Kasumi-1 (cell line): ENCODE results near the gene ACOT12.

ENCODE experiments used
- DNase-seq, 2 experiments: peaks; one replicate each; lab custom pipeline; 2025; lab: John Stamatoyannopoulos, UW

The ACOT12 gene

DNA sequence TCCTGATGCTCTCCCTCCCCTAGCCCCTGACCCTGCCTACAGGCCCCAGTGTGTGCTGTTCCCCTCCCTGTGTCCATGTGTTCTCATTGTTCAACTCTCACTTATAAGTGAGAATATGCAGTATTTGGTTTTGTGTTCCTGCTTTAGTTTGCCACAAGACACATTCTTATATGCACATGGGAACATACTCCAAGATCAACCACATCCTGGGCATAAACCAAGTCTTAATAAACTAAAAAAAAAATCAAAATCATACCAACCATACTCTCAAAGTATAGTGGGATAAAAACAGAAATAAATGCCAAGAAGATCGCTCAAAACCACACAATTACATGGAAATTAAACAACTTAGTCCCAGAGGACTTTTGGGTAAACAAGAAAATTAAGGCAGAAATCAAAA is 103.8 kb downstream of the ACOT12 start:
- no peak for DNase-seq

GRCh38 chr5:81288021-81288433 is 105.9 kb downstream of the ACOT12 start:
- no peak for DNase-seq

GRCh38 chr5:81286059-81286617 is 107.8 kb downstream of the ACOT12 start:
- no peak for DNase-seq

GRCh38 chr5:81283976-81284375 is 110.0 kb downstream of the ACOT12 start:
- no peak for DNase-seq
